Measurements from ENCODE around the gene ARHGEF4. TPM values are rescaled to one million over a fixed set of nuclear protein-coding genes. Genes with fewer than 3 reads are reported as not detected.

Gene ARHGEF4
- polyA plus RNA-seq, 3 donors, result 6.2 to 7.5 (median 6.5) TPM

DNA sequence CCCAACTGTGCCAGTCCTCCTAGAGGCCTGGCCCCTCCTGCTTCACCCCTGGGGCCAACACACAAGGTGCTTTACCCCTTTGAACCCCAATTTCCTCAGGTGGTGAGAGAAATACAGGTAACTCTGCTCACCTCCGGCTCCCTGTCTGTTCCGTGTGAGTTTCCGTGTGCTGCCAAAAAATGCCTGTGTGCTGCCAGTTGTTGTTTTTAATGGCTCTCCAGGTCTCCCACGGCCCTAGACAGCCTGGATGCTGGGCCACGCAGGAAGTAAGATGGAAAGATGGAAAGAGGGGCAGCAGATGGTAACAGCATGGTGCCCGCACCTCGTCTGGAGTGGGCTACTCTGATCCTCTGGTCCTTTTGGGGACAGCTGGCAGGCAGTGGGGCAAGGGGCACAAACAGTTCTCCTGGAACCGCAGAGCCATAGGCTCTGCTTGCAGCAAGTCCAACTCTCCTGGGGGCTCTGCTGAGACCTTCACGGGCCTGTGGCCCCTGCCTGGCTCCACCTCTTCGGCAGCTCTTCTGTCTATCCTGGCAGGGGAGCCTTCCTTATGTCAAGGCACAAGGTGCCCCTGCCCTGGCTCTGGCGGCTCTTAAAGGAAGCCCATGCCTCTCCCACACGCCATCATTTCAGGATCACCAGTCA lies 4.3 kb upstream of the ARHGEF4 start:
- no peak for DNase-seq (ENCODE audit: low read depth in 3 of 3, low spot score in 2 of 3)

DNA sequence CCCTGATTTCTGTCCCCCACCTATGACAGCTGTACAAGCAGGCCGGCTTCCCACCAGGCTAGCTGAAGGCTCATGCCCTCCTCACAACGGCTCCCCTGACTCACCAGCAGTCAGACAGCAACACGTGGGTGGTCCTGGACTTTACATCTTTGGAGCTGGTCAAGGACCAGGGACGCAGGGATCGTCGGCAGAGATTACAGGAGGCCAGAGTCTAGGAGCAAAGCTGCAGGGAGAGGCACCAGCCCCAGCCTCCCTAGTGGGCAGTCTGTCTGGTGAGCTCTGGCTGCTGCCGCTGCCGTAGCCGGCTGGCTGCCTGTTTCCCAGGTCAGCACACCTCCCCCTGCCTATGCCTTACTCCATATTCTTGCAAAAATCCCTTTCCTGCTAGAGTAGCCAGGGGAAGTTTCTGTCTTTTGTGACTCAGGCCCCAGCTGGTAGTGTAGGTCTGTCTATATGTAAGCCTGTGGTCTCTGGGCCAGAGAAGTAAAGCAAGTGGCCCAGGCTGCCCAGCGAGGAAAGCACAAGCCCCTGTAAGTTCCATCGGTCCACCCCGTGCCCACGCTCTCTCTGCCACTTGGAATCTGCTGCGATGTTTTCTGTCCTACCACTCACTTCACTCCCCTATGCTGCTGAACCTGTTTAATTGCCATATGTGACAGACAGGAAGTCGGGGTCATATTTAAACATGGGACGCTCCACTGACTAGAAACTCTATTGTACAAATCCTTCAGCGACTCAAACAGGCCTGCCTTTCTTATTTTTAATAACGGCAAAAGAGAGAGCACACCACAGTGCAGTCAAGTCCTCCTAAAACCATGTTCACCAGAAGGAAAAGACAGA lies 2.4 kb upstream of the ARHGEF4 start:
- DNase-seq (ENCODE audit: low read depth in 3 of 3, low spot score in 2 of 3), result no peak

DNA sequence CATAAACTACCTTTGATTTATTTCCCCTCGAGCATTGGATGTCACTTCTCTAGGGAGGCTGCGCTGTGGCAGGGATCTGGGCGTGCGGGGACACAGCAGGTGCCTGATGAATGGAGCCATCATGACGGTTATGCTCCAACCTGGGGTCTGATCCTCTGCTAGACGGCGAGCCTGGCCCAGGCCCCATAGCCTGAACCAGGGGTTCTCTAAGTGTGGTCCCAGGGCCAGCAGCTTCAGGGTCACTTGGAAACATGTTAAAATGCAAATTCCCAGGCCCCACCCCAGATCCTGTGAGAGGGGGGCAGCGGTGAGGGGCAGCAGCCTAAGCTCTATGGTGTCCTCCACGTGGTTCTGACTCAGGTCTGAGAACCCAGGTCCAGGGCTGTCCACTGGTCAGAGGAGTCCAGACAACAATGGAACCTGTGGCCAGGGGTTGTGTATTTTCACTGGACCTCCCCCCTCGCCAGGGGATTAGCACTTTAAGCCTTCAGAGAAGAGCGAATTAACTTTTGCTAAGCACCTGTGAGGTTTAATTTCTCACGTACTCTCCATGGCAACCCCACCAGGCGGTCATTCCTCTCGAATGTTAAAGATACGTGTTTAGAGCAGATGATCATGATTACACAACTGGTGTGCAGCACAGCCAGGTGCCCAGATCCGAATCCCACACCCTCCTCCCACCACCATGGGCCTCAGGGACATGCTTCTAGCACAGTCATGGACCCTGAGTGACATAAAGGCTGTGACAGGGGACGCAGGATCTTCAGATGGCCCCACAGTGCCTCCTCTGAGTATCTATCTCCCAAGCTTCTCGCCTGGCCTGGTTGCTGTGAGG lies 1.6 kb upstream of the ARHGEF4 start:
- no peak for DNase-seq (ENCODE audit: low read depth in 3 of 3, low spot score in 2 of 3)

DNA sequence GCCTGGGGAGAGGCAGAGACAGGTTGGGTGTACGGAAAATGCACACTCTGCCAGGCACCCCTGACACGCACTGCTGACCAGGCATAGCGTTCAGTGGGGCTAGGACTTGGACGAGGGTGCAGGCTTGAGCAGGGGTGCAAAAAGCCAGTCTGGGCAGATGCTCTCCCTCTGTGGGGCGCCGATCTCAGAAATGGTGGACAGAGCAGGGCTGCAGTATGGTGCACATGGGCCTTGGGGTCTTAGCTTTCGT lies 1.0 kb upstream of the ARHGEF4 start:
- DNase-seq (ENCODE audit: low read depth in 3 of 3, low spot score in 2 of 3), result no peak

DNA sequence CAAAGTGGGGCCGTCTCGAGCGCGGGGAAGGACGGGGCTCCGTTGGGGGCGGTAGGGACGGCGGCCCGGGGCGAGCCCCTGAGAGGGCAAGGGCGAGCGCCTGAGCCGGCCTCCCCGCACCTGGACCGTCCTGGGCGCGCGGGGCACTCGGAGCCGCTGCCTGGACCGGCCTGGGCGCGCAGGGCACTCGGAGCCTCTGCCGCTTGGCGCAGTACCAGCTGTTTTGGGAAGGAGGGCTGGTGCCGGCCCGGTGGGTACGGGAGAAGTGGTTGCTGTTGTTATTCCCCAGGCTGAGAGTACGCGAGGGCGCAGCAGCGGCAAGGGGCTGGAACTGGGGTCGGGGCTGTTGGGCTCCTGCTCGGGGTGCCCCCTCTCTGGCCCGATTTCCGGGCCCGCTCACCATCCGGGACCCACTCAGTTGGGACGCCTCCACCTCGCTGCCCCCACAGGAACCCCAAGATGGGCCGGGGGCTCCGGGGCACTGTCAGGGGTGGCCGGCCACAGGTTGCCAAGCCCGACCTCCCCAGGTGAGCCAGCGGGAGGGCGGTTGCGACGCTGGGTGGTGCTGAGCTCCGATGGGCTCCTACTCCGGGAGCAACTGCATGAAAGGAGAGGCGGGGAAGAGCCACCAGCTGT lies 579 bp downstream of the ARHGEF4 start:
- DNase-seq (ENCODE audit: low read depth in 3 of 3, low spot score in 2 of 3), result no peak

DNA sequence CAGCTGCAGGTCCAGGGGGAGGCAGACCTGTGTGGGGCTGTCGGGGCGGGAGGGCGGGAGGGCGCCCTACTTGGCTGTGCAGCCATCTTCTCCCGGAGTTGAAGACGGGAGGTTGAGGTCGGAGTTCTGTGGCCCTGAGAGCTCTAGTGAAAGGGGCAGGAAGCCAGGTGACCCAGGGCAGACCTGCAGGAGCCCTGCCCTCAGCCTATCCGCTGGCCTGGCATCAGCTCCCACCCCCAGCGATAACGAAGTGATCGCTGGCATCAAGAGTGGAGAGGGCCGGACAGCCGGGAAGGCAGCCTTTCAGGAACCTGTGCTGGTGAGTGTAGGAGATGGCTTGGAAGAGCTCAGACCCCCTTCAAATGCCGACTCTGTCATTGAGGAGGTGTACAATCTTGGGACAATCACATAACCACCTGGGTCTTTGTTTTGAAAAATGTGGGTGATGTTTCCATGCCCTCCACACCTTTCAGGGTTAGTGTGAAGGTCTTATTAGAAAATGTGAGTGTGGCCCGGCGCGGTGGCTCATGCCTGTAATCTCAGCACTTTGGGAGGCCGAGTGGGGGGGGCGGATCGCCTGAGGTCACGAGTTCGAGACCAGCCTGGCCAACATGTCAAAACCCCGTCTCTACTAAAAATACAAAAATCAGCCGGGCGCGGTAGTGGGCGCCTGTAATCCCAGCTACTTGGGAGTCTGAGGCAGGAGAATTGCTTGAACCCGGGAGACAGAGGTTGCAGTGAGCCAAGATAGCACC lies 1.3 kb downstream of the ARHGEF4 start:
- no peak for DNase-seq (ENCODE audit: low read depth in 3 of 3, low spot score in 2 of 3)

DNA sequence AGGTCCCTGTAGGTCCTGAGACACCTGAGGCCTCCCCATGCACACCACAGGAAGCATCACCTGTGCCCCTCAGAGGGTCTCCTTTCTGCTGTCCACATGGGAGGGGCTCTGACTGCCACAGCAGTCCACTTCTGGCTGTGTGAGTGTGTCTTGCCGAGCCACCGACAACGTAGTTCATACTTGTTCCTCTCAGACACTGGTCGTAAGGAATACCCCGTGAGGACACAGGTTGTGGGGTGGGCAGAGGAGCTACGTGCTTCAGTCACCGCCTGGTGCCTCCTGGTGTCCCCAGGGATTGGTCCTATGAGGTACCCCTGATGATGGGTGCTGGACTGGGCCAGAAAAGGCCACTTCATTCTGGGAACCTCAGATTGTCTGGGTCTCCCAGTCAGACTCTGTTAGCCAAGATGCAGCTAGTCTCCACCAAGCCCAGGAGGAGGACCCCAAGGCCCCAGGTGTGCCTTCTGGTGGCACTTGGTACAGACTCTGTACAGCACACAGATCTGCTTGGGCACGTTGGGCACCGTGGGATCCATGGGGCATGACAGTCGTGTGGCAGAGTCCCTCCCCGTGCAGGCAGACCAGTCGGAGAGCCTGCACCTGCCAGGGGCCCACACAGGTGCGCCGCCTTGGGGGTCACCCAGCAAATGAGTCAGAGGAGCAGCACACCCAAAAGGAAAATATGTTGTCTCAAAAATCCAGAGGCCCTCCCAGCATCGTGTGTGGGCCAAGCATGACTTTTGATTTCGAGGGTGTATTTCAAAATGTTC lies 2.5 kb downstream of the ARHGEF4 start:
- DNase-seq (ENCODE audit: low read depth in 3 of 3, low spot score in 2 of 3), result no peak

DNA sequence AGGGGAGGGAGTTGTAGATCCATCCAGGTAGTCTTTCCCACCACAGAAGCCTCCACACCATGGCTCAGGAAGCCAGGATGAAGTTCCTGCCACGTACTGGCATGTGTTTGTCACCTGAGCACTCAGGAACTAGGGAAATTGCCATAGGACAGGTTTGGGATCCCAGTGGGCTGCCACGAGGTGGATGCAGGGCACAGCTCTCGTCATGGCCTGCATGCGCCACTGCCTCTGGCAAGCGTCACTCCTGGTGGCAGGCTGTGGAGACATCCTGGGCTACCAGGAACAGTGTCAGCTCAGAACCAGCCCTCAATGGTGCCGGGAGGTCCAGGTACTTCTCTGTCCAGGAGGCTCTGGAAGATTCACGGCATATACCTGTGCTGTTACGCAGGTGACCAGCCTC lies 3.8 kb downstream of the ARHGEF4 start:
- no peak for DNase-seq (ENCODE audit: low read depth in 3 of 3, low spot score in 2 of 3)

DNA sequence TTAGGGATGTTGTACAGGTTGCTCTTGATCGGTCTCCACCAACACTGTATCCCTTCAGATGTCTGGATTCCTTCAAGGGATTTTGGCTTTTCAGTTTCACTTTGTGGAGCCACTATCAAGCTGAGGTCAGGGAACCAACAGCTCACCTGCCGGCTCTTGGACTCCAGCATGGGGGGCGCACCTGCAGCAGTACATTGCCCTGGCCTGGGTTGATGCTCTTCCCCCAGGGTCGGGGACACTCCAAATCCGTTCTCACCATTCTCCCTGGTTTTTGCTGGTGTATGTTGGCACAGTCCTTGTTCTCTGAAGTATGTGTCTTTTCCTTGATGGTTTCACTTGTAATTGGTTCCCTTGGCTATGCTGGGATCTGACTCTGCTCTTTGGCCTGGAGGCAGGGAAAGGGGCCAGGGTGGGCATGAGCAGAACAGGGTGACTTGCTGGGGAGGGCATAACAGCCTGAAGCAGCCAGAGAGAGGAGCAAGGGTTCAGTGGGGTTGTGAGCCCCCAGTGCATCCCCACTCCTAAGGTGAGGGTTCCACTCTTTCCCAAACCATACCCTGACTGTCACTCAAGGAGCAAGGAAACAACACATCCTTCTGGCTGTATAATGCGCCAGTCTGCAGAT lies 5.1 kb downstream of the ARHGEF4 start:
- no peak for DNase-seq (ENCODE audit: low read depth in 3 of 3, low spot score in 2 of 3)

DNA sequence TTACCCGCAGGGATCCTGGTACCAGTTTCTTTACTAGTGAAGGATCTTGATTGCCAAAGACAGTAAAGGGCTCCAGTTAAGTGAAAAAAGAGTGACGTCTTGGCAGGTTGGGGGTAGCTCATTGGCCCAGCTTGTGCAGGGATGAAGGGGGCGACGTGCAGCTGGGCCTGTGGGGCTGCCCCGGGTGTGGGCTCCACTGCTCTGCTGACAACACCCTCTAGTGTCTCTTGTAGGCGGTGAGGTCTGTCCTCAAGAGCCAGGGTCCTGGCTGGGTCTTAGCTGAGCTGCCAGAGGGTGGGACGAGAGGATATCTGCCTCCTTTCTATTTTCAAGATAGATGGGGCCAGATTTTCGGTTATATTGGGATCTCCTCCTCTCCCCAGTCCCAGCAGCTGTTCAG lies 6.1 kb downstream of the ARHGEF4 start:
- no peak for DNase-seq (ENCODE audit: low read depth in 3 of 3, low spot score in 2 of 3)

DNA sequence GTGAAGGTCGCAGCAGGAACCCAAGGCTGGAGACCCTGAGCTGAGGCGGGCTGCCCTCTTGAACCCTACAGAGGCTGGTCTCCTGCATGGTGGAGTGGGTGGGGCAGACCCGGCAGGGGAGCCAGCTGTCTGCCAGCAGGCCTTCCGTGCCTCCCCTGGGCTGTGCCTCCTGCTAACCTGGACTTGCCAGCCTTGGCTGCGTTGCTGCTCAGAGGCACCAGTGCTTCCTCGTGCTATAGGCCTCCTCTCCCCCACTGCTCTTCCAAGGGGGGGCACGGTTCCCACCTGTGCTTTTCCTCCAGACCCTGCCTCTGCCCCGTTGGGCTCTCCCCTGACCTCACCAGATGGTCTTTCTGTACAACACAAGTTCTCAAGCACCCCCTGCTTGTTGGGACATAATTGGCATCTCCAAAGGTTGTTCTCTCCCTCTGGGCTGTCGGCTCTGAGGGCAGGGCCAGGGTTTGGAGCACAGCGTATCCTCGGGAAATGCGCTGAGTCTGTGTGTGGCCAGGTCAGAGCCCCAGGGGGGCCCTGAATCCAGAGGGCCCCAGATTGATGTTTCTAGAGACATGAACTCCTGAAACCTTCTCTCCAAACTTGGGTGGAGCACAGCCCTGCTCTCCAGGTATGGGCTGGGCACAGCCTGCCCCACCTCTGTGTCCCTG lies 6.7 kb downstream of the ARHGEF4 start:
- no peak for DNase-seq (ENCODE audit: low read depth in 3 of 3, low spot score in 2 of 3)

DNA sequence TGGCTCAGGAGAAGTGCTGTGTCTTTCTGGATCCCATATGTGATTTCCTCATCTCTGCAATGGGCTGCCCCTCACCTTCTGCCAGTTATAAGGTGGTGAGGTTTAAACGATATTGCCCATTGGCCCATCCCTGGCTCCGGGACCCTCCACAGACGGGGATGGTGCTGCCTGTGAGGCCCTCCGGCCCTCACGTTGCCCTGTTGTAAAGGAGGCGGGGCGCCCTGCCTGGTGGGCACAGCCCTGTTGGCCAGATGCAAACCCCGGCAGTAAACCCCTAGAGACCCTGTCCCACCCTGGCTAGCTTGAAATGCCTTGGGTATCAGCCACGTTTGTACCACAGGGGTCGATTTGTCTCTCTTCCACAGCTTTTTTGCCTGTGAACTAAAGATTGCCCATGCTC lies 7.4 kb downstream of the ARHGEF4 start:
- DNase-seq (ENCODE audit: low read depth in 3 of 3, low spot score in 2 of 3), result no peak

DNA sequence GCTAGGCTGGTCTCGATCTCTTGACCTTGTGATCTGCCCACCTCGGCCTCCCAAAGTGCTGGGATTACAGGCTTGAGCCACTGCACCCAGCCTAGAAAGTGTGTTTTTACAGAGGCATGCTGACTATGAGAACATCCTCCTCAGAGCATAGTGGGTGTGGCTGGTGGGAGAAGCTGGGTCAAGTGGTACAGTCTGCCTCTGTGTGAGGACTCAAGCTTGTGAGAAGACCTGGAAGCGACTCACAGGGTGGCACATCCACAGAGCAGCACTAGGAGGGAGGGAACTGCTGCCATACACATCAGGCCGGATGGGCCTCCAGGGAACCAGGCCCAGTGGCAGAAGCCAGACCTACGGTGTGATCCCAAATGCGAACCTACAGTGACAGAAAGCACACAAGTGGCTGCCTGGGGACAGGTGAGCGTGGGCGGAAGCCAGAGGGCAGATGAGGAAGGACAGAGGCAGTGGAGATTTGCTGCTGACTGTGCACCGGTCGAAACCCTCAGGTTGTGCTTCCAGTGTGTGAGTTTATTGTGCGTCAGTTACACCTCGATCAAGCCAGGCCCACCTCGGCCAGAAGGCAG lies 8.9 kb downstream of the ARHGEF4 start:
- DNase-seq (ENCODE audit: low read depth in 3 of 3, low spot score in 2 of 3), result no peak

DNA sequence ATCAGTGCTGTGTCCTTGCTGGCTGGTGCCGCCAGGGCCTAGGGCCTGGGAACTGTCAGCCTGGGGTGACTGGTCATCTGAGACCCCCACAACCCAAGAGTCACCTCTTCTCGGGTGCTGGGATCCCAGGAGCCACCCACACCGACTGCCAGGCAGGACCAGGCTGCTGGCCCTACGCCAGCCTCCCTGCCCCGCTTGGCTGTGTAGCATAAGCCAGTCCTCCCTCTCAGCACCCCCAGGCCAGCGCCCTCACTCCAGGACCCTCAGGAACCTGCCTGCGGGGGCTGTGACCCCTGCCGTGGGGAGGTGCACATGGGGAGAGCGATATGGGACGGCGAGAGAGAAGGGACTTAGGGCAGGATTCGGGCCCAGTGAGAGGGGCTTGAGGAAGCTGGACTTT lies 9.5 kb downstream of the ARHGEF4 start:
- no peak for DNase-seq (ENCODE audit: low read depth in 3 of 3, low spot score in 2 of 3)

DNA sequence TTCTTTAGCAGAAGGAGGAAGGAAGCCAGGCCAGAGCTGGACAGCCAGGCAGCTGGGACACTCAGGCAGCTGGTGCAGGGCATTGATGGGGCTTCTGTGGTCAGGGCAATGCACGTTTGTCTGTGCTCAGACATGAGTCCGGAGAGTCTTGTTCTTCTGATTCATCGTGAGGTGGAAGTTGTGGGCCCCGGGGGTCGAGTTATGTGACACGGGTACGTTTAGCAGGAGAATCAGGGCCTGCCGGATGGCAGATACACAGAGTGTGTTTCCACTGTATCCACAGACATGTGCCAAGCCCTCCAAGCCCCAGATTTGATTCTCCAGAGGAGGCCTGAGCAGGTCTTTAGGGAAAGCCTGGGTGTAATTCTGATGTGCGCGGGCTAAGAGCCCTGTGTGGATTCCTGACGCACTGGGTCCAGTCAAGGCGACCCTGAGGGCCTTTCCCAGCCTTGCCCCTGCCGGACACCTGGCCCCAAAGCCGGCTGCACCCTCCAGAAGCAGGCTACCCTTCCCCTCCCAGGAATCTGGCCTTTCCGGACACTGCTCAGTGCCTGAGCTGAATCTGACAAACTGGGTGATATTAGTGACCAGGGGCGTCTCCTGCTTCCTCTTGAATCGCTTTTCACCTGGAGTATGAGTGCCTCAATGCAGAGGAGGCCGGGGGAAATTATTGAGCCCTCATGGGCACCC lies 10.1 kb downstream of the ARHGEF4 start:
- DNase-seq (ENCODE audit: low read depth in 3 of 3, low spot score in 2 of 3), result no peak

DNA sequence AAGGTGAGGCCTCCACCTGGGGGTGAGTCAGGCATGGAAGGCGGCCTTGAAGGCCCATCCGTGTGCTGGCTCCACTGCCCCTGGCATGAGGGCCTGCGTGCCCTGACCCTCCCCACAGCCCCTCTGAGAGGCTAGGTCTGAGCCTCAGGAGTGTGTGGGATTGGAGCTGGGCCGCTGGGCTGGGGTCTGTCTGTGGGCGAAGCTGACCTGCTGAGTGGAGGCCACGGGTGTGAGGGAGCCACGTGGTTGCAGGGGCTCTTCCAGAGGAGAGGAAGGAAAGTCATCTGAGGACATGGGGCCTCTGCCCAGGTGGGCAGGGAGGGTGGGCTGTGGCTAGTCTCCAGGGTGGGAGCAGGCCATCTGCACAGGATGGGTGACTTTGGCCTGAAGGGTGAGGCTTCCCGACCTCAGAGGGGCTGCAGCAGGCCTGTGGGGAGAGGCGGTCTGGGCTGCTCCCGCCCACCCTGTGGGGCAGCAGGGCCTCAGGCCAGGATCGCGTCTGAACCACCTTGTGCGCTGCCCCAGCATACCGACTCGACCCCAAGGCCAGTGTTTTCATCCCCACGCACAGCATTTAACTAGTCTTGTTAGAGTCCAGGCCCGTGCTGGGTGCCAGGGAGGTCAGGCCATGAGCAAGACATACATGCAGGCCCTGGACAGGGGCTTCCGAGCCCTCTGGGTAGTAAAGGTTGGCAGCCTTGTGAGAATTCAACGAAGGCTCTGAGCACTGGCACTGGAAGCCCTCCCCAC lies 11.2 kb downstream of the ARHGEF4 start:
- DNase-seq (ENCODE audit: low read depth in 3 of 3, low spot score in 2 of 3), result no peak

DNA sequence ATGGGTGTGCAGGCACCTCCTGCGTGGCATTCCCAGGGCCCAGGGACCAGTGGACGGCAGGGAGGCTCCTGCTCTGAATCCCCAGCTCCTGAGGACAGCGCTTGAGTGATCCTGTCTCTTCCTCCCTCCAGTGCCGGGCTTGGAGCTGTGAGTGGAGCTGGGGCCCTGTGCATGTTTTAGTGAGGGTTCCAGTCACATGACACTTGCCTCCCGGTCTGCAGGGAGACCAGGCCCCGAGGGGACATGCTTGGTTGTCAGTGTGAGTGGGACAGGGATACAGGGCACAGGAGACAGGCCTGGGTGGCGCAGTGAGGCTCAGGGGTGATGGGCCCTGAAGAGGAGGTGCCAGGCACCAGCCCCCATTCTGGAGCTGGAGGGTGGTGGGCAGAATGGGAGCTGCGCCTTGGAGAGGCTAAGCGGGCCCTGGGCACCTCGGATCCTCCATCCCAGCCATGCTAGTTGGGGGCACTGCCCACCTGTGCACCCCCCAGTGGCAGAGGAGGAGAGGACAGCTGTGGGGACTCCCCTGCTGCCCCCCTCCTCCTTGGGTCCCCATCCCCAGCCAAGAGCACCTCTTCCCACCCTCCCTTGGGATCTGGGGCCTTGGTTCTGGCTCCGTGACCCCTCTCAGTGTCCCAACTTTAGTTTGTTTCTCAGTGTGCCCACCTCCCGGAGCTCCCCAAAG lies 12.0 kb downstream of the ARHGEF4 start:
- DNase-seq (ENCODE audit: low read depth in 3 of 3, low spot score in 2 of 3), result no peak

Measured in right renal cortex interstitium (tissue), 3 donors.